SK-N-MC (cell line): Measurements from ENCODE around the gene RBMS3.

ENCODE experiments used
- EZH2 ChIP-seq: fragments of 200-600 bp; sonication (generic); IDR thresholded peaks from one replicate; pipeline ENCODE4 v1.6.1; 2017; ENCODE audit warnings: antibody characterized with exemption
- POLR2AphosphoS5 ChIP-seq: IDR thresholded peaks from 2 replicates; pipeline ENCODE4 v1.6.1; 2012; ENCODE audit warnings: mild to moderate bottlenecking, low read depth, low read length, borderline replicate concordance

- TF ChIP-seq EZH2 (no peak), POLR2AphosphoS5 (no peak)
Measured at GRCh38 chr3:29515451-29515850, 234.6 kb downstream of the RBMS3 start.
